ENCODE results near the gene TSPAN32. TPM values are rescaled to one million over a fixed set of nuclear protein-coding genes. Genes with fewer than 3 reads are reported as not detected.

The TSPAN32 gene
- total RNA-seq, 2 experiments from 2014 or later: 0.69 to 2.0 TPM

GRCh38 chr11:2307501-2308331 is 5.9 kb downstream of the TSPAN32 start:
- intact Hi-C loops (cut with micrococcal nuclease; ENCODE audit: unreplicated experiment): loop anchor here (5.0 kb wide), 1 partner anchor 225 kb away; no protein-coding TSS in a partner anchor

GRCh38 chr11:2308713-2309112 is 6.9 kb downstream of the TSPAN32 start:
- H3K4me1 ChIP-seq (ENCODE audit: insufficient read depth, low read length, poor library complexity, severe bottlenecking): peaks cover 8% of the 10 kb centered on the region

More at GRCh38 chr11:2307501-2308331, 5.9 kb downstream of the TSPAN32 start:
- BruUV-seq (replicated peaks): no TSS peak
- ChIA-PET CTCF (ENCODE audit: unreplicated experiment) (interaction anchor here (3.3 kb wide), 1 partner anchor 112 kb away, joined by 44 read pairs; no protein-coding TSS in a partner anchor), POLR2A (no interaction called here)
- TF ChIP-seq CTCF (conservative IDR thresholded peaks at IDR 0.05; ENCODE audit: low read length) (no peak), EZH2phosphoT487 (IDR thresholded peaks at IDR 0.05; ENCODE audit: borderline replicate concordance, low read depth, low read length) (no peak)
- Histone ChIP-seq H3K4me3 (ENCODE audit: low read depth, low read length, poor library complexity, severe bottlenecking) (no peak overlapping the region), H2AFZ (ENCODE audit: low read length) (no peak overlapping the region), H3K27ac (ENCODE audit: low read depth, low read length, poor library complexity, severe bottlenecking) (no peak overlapping the region), H3K4me2 (ENCODE audit: low read length) (no peak overlapping the region), H4K20me1 (ENCODE audit: insufficient read depth, low read length) (no peaks in the 10 kb centered on the region), H3K36me3 (ENCODE audit: insufficient read depth, low read length) (no peaks in the 10 kb centered on the region), H3K9me3 (ENCODE audit: low read length) (no peaks in the 10 kb centered on the region), H3K9me2 (ENCODE audit: insufficient read depth, low read length) (no peaks in the 10 kb centered on the region), H3K79me2 (ENCODE audit: insufficient read depth, low read depth, low read length) (no peaks in the 10 kb centered on the region), H3K4me1 (ENCODE audit: insufficient read depth, low read length, poor library complexity, severe bottlenecking) (peaks cover 8% of the 10 kb centered on the region)
- DNase-seq (ENCODE audit: low spot score): no peak

More at GRCh38 chr11:2308713-2309112, 6.9 kb downstream of the TSPAN32 start:
- no TSS peak for BruUV-seq (replicated peaks)
- Histone ChIP-seq H3K4me2 (ENCODE audit: low read length) (no peak overlapping the region), H3K36me3 (ENCODE audit: insufficient read depth, low read length) (no peaks in the 10 kb centered on the region), H3K9me2 (ENCODE audit: insufficient read depth, low read length) (no peaks in the 10 kb centered on the region), H3K79me2 (ENCODE audit: insufficient read depth, low read depth, low read length) (no peaks in the 10 kb centered on the region), H3K9me3 (ENCODE audit: low read length) (no peaks in the 10 kb centered on the region), H4K20me1 (ENCODE audit: insufficient read depth, low read length) (no peaks in the 10 kb centered on the region), H3K27ac (ENCODE audit: low read depth, low read length, poor library complexity, severe bottlenecking) (no peak overlapping the region), H2AFZ (ENCODE audit: low read length) (no peak overlapping the region), H3K4me3 (ENCODE audit: low read depth, low read length, poor library complexity, severe bottlenecking) (no peak overlapping the region)
- TF ChIP-seq CTCF (conservative IDR thresholded peaks at IDR 0.05; ENCODE audit: low read length) (no peak), EZH2phosphoT487 (IDR thresholded peaks at IDR 0.05; ENCODE audit: borderline replicate concordance, low read depth, low read length) (no peak)
- no peak for DNase-seq (ENCODE audit: low spot score)
- intact Hi-C loops (cut with micrococcal nuclease; ENCODE audit: unreplicated experiment): loop anchor here (5.0 kb wide), 1 partner anchor 224 kb away; no protein-coding TSS in a partner anchor
- POLR2A ChIA-PET: no interaction called here
- CTCF ChIA-PET (ENCODE audit: unreplicated experiment): no interaction called here
